Uterus (tissue), 2 donors: ENCODE measurements around the gene PARP1.

ENCODE experiments used
- CTCF ChIP-seq, 4 experiments: fragments of 200-600 bp in 2 of 4; fragments of 450-650 bp in 2 of 4; sonication (generic) in 2 of 4; IDR thresholded peaks; one replicate each; pipeline ENCODE4 v1.5.1; 2016 to 2019; ENCODE audit warnings: antibody characterized with exemption in 4 of 4, mild to moderate bottlenecking in 2 of 4, moderate library complexity in 1 of 4
- POLR2A ChIP-seq, 2 donors: fragments of 450-650 bp; IDR thresholded peaks; one replicate each; pipeline ENCODE4 v1.6.1; 2016; ENCODE audit warnings: antibody characterized with exemption in 2 of 2, mild to moderate bottlenecking in 1 of 2, moderate library complexity in 1 of 2

DNA sequence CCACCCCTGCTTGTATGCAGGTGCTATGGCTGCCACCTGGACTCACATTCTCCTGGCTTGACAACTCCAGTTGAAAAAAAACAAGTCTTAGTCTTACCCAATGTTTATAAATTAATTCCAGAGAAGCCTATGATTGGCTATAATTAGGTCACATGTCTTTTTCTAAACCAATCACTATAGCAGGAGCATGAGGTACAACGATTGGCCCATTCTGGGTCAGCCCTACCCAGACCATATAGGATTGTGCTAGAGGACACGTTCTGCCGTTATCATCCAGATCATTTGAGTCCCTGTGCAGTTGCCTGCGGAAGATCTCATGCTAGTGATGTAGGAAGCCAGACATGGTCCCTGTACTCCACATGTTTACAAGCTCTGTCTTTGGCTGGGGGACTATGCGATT lies 41.9 kb upstream of the PARP1 start:
- no peak for TF ChIP-seq POLR2A (IDR thresholded peaks at IDR 0.05)
- no peak for TF ChIP-seq CTCF (IDR thresholded peaks at IDR 0.05)
